ENCODE measurements around the gene ARRDC3.
"Not testable (repeated sequence)": the region's sequence is repeated elsewhere in the genome, so short reads cannot be mapped to it uniquely, and the experiment has no call there.

ARRDC3 gene

DNA sequence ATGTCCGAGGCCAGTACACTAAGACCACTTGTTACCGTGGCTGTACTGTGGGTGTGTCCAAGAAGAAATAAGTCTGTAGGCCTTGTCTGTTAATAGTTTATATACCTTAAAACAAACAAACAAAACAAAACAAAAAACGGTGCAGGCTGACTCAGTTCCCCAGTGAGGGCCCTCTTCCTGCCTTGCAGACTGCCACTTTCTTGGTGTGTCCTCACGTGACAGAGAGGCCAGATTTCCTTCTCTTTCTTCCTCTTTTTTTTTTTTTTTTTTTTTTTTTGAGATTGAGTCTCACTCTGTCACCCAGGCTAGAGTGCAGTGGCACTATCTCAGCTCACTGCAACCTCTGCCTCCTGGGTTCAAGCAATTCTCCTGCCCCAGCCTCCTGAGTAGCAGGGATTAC, 28.2 kb downstream of the ARRDC3 start:
- POLR2A ChIA-PET; H3K9me3 ChIP-seq (ENCODE audit: control extremely low read depth in 1 of 5, control insufficient read depth in 4 of 5, insufficient read depth in 2 of 5, low read depth in 1 of 5, low read length in 4 of 5); H3K36me3 ChIP-seq (ENCODE audit: control insufficient read depth in 4 of 4, insufficient read depth in 4 of 4, low read length in 3 of 4); H3K27me3 ChIP-seq (replicated peaks in 2 of 5; ENCODE audit: control insufficient read depth in 4 of 5, insufficient read depth in 5 of 5, low read length in 4 of 5); H3K4me3 ChIP-seq (ENCODE audit: control insufficient read depth in 1 of 7, extremely low read depth in 1 of 7, insufficient read depth in 4 of 7, low read depth in 2 of 7, low read length in 6 of 7); H3K27ac ChIP-seq (ENCODE audit: insufficient read depth in 1 of 2, low read depth in 1 of 2, low read length in 2 of 2, poor library complexity in 1 of 2, severe bottlenecking in 2 of 2): not testable (repeated sequence)
- CTCF ChIA-PET: interaction anchor here (1.4 kb wide), 1 partner anchor 41 kb away, joined by 3 read pairs; no protein-coding TSS in a partner anchor
- peaks cover 3 to 14% (median 8%) of the 10 kb centered on the region in 4 experiments for H3K4me1 ChIP-seq (ENCODE audit: control extremely low read depth in 1 of 4, control insufficient read depth in 4 of 4, insufficient read depth in 4 of 4, low read length in 3 of 4)
- 0% methylated on average over 2 of the region's 4 CpGs for WGBS (ENCODE audit: insufficient coverage)
- peak; percentile 34 to 80 (median 77) for DNase-seq

DNA sequence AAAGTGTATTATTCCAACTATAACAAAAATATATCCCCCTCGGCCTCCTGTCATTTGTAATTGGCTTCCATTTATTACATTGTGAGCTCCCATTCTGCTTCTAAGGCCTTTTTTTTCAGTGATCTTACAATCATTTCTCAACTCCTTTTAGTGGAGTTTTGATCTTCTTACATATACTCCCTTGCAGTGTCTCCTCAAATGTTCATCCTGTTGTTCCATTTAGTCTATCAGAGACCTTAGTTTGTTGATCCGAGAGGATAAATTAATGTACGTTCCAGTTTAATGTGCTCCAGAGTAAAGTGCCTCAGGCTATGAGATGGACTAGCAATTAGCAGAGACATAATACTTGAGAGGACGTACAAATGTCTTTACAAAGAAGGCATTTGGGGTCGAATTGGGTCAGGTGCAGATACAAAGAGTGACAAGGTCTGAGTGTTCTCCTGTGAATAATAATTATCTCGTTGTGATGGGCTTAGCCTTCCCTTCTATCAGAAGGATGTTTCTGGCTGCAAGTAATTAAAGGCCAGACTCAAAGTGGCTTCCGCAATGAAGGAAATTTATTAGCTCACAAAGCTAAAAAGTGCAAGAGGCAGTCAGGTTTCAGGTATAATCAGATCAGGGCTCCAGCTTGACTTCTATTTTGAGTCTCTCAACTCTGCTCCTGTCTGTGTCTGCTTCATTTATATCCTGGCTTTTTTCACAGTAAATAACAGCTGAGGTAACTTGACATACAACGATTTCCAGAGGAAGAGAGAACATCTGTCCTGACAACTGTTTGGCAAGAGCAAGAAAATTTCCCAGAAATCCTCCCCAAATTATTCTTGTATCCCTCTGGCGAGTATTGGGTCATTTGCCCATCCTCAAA, 30.1 kb downstream of the ARRDC3 start:
- ChIA-PET CTCF (no interaction called here), POLR2A (interaction anchor here (0.7 kb wide), 1 partner anchor 1983 kb away, joined by 3 read pairs; no protein-coding TSS in a partner anchor)
- Histone ChIP-seq H3K4me3 (ENCODE audit: control insufficient read depth in 1 of 7, extremely low read depth in 1 of 7, insufficient read depth in 4 of 7, low read depth in 2 of 7, low read length in 6 of 7) (no peak overlapping the region), H3K27ac (ENCODE audit: insufficient read depth in 1 of 2, low read depth in 1 of 2, low read length in 2 of 2, poor library complexity in 1 of 2, severe bottlenecking in 2 of 2) (no peak overlapping the region), H3K4me1 (ENCODE audit: control extremely low read depth in 1 of 4, control insufficient read depth in 4 of 4, insufficient read depth in 4 of 4, low read length in 3 of 4) (peaks cover 3 to 13% (median 8%) of the 10 kb centered on the region in 4 experiments), H3K36me3 (ENCODE audit: control insufficient read depth in 4 of 4, insufficient read depth in 4 of 4, low read length in 3 of 4) (no peaks in the 10 kb centered on the region), H3K27me3 (replicated peaks in 2 of 5; ENCODE audit: control insufficient read depth in 4 of 5, insufficient read depth in 5 of 5, low read length in 4 of 5) (no peaks in the 10 kb centered on the region), H3K9me3 (ENCODE audit: control extremely low read depth in 1 of 5, control insufficient read depth in 4 of 5, insufficient read depth in 2 of 5, low read depth in 1 of 5, low read length in 4 of 5) (peaks cover 0 to 3% (median 0%) of the 10 kb centered on the region in 5 experiments)
- 96% methylated on average over 9 of the region's 9 CpGs for WGBS (ENCODE audit: insufficient coverage)
- no peak for DNase-seq

DNA sequence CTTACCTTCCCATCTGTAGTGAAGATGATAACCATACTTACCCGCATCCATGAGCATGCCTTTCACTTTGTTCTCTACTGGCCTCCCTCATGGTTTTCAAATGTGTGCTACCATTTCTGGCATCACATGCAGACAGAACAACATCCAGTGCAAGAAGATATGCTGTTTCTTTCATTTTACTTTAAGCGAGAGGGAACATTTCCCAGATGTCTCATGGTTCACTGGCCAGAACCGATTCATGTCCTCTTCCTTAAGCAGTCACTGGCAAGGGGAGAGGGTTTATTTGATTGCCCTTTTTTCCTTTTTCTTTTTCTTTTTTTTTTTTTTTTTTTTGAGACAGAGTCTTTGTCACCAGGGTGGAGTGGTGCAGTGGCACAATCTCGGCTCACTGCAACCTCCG, 37.7 kb downstream of the ARRDC3 start:
- CTCF ChIA-PET: no interaction called here

DNA sequence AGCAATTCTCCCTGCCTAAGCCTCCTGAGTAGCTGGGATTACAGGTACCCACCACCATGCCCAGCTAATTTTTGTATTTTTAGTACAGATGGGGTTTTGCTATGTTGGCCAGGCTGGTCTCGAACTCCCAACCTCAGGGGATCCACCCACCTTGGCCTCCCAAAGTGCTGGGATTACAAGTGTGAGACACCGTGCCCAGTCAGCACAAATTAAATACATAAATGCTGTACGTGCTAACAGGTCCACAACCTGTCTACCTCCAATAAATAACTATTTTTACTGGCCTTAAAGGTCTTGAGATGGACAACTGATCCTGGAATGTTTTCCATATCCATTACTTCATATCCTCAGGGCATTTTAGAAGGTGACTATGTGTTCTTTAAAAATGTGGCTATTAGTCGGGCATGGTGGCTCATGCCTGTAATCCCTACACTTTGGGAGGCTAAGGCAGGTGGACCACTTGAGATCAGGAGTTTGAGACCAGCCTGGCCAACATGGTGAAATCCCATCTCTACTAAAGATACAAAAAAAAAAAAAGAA, 38.4 kb downstream of the ARRDC3 start:
- WGBS (ENCODE audit: insufficient coverage): 92% methylated on average over 3 of the region's 4 CpGs
- DNase-seq; H3K27me3 ChIP-seq (replicated peaks in 2 of 5; ENCODE audit: control insufficient read depth in 4 of 5, insufficient read depth in 5 of 5, low read length in 4 of 5); CTCF ChIA-PET; H3K36me3 ChIP-seq (ENCODE audit: control insufficient read depth in 4 of 4, insufficient read depth in 4 of 4, low read length in 3 of 4); H3K4me1 ChIP-seq (ENCODE audit: control extremely low read depth in 1 of 4, control insufficient read depth in 4 of 4, insufficient read depth in 4 of 4, low read length in 3 of 4); POLR2A ChIA-PET; H3K27ac ChIP-seq (ENCODE audit: insufficient read depth in 1 of 2, low read depth in 1 of 2, low read length in 2 of 2, poor library complexity in 1 of 2, severe bottlenecking in 2 of 2); H3K9me3 ChIP-seq (ENCODE audit: control extremely low read depth in 1 of 5, control insufficient read depth in 4 of 5, insufficient read depth in 2 of 5, low read depth in 1 of 5, low read length in 4 of 5); H3K4me3 ChIP-seq (ENCODE audit: control insufficient read depth in 1 of 7, extremely low read depth in 1 of 7, insufficient read depth in 4 of 7, low read depth in 2 of 7, low read length in 6 of 7): not testable (repeated sequence)

More for the DNA sequence above, 37.7 kb downstream of the ARRDC3 start:
- POLR2A ChIA-PET: no interaction called here
- H3K27ac ChIP-seq (ENCODE audit: insufficient read depth in 1 of 2, low read depth in 1 of 2, low read length in 2 of 2, poor library complexity in 1 of 2, severe bottlenecking in 2 of 2): no peak overlapping the region
- no peak for DNase-seq
- peaks cover 0 to 4% (median 0%) of the 10 kb centered on the region in 5 experiments for H3K9me3 ChIP-seq (ENCODE audit: control extremely low read depth in 1 of 5, control insufficient read depth in 4 of 5, insufficient read depth in 2 of 5, low read depth in 1 of 5, low read length in 4 of 5)
- WGBS (ENCODE audit: insufficient coverage): 97% methylated on average over 5 of the region's 5 CpGs
- no peaks in the 10 kb centered on the region for H3K27me3 ChIP-seq (replicated peaks in 2 of 5; ENCODE audit: control insufficient read depth in 4 of 5, insufficient read depth in 5 of 5, low read length in 4 of 5)
- H3K36me3 ChIP-seq (ENCODE audit: control insufficient read depth in 4 of 4, insufficient read depth in 4 of 4, low read length in 3 of 4): no peaks in the 10 kb centered on the region
- no peaks in the 10 kb centered on the region for H3K4me1 ChIP-seq (ENCODE audit: control extremely low read depth in 1 of 4, control insufficient read depth in 4 of 4, insufficient read depth in 4 of 4, low read length in 3 of 4)
- no peak overlapping the region for H3K4me3 ChIP-seq (ENCODE audit: control insufficient read depth in 1 of 7, extremely low read depth in 1 of 7, insufficient read depth in 4 of 7, low read depth in 2 of 7, low read length in 6 of 7)

DNA sequence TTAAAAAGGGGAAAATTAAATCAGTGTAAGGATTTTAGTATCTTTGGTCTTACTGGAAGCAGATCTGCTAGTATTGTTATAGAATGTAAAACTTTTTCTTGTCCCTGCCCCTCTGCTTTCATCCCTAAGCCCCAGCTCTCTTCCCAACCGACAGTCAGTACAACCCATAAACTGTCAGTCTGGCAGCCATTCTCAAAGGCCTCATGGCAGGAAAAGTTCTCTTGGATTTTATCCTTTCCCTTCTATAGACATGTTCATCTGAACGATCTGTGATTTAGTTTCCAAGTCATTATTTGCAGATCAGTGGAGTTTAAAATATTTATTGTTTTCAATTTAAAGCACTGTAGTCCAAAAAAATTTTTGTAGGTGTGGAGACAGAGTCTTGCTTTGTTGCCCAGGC, 39.2 kb downstream of the ARRDC3 start:
- Histone ChIP-seq H3K27ac (ENCODE audit: insufficient read depth in 1 of 2, low read depth in 1 of 2, low read length in 2 of 2, poor library complexity in 1 of 2, severe bottlenecking in 2 of 2) (no peak overlapping the region), H3K4me3 (ENCODE audit: control insufficient read depth in 1 of 7, extremely low read depth in 1 of 7, insufficient read depth in 4 of 7, low read depth in 2 of 7, low read length in 6 of 7) (no peak overlapping the region), H3K36me3 (ENCODE audit: control insufficient read depth in 4 of 4, insufficient read depth in 4 of 4, low read length in 3 of 4) (no peaks in the 10 kb centered on the region), H3K9me3 (ENCODE audit: control extremely low read depth in 1 of 5, control insufficient read depth in 4 of 5, insufficient read depth in 2 of 5, low read depth in 1 of 5, low read length in 4 of 5) (peaks cover 0 to 4% (median 0%) of the 10 kb centered on the region in 5 experiments), H3K27me3 (replicated peaks in 2 of 5; ENCODE audit: control insufficient read depth in 4 of 5, insufficient read depth in 5 of 5, low read length in 4 of 5) (no peaks in the 10 kb centered on the region), H3K4me1 (ENCODE audit: control extremely low read depth in 1 of 4, control insufficient read depth in 4 of 4, insufficient read depth in 4 of 4, low read length in 3 of 4) (no peaks in the 10 kb centered on the region)
- ChIA-PET CTCF (interaction anchor here (0.8 kb wide), 1 partner anchor 54 kb away, joined by 3 read pairs; no protein-coding TSS in a partner anchor), POLR2A (no interaction called here)
- DNase-seq: no peak
- WGBS (ENCODE audit: insufficient coverage): 100% methylated on average over 1 of the region's 2 CpGs

DNA sequence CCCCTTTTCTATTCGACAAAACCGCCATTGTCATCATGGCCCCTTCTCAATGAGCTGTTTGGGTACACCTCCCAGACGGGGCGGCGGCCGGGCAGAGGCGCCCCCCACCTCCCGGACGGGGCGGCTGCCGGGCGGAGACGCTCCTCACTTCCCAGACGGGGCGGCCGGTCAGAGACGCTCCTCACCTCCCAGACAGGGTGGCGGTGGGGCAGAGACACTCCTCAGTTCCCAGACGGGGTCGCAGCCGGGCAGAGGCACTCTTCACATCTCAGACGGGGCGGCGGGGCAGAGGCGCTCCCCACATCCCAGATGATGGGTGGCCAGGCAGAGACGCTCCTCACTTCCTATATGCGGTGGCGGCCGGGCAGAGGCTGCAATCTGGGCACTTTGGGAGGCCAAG, 40.2 kb downstream of the ARRDC3 start:
- WGBS (ENCODE audit: insufficient coverage): 100% methylated on average over 10 of the region's 29 CpGs
- H3K27ac ChIP-seq (ENCODE audit: insufficient read depth in 1 of 2, low read depth in 1 of 2, low read length in 2 of 2, poor library complexity in 1 of 2, severe bottlenecking in 2 of 2); H3K9me3 ChIP-seq (ENCODE audit: control extremely low read depth in 1 of 5, control insufficient read depth in 4 of 5, insufficient read depth in 2 of 5, low read depth in 1 of 5, low read length in 4 of 5); H3K4me1 ChIP-seq (ENCODE audit: control extremely low read depth in 1 of 4, control insufficient read depth in 4 of 4, insufficient read depth in 4 of 4, low read length in 3 of 4); POLR2A ChIA-PET; DNase-seq; H3K36me3 ChIP-seq (ENCODE audit: control insufficient read depth in 4 of 4, insufficient read depth in 4 of 4, low read length in 3 of 4); H3K27me3 ChIP-seq (replicated peaks in 2 of 5; ENCODE audit: control insufficient read depth in 4 of 5, insufficient read depth in 5 of 5, low read length in 4 of 5); H3K4me3 ChIP-seq (ENCODE audit: control insufficient read depth in 1 of 7, extremely low read depth in 1 of 7, insufficient read depth in 4 of 7, low read depth in 2 of 7, low read length in 6 of 7): not testable (repeated sequence)
- CTCF ChIA-PET: interaction anchor here (1.8 kb wide), 1 partner anchor 13 kb away, joined by 7 read pairs; no protein-coding TSS in a partner anchor

DNA sequence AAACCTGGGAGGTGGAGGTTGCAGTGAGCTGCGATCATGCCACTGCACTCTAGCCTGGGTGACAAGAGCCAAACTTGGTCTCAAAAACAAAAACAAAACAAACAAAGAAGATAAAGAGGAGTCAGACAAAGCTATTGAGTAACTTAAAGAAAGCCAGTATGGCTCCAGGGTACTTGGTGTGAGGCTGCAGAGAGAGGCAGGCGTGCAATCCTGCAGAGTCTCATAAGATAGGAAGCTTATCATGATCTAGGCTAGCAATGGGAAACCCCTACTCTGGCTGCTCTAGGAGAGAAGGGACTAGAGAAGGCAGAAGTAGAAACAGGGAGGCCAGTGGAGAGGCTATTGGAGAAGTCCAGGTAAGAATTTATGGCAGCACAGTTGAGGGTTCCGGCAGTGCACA, 42.0 kb downstream of the ARRDC3 start:
- H3K27ac ChIP-seq (ENCODE audit: insufficient read depth in 1 of 2, low read depth in 1 of 2, low read length in 2 of 2, poor library complexity in 1 of 2, severe bottlenecking in 2 of 2): no peak overlapping the region
- POLR2A ChIA-PET: no interaction called here
- DNase-seq: no peak
- no peaks in the 10 kb centered on the region for H3K4me1 ChIP-seq (ENCODE audit: control extremely low read depth in 1 of 4, control insufficient read depth in 4 of 4, insufficient read depth in 4 of 4, low read length in 3 of 4)
- H3K9me3 ChIP-seq (ENCODE audit: control extremely low read depth in 1 of 5, control insufficient read depth in 4 of 5, insufficient read depth in 2 of 5, low read depth in 1 of 5, low read length in 4 of 5): no peaks in the 10 kb centered on the region
- no peaks in the 10 kb centered on the region for H3K27me3 ChIP-seq (replicated peaks in 2 of 5; ENCODE audit: control insufficient read depth in 4 of 5, insufficient read depth in 5 of 5, low read length in 4 of 5)
- H3K4me3 ChIP-seq (ENCODE audit: control insufficient read depth in 1 of 7, extremely low read depth in 1 of 7, insufficient read depth in 4 of 7, low read depth in 2 of 7, low read length in 6 of 7): no peak overlapping the region
- WGBS (ENCODE audit: insufficient coverage): 69% methylated on average over 2 of the region's 3 CpGs
- no peaks in the 10 kb centered on the region for H3K36me3 ChIP-seq (ENCODE audit: control insufficient read depth in 4 of 4, insufficient read depth in 4 of 4, low read length in 3 of 4)
- CTCF ChIA-PET: interaction anchor here (1.8 kb wide), 1 partner anchor 11 kb away, joined by 7 read pairs; no protein-coding TSS in a partner anchor
